B cell (primary cell): ENCODE results near the gene TENT4A. TPM values are rescaled to one million over a fixed set of nuclear protein-coding genes. Genes with fewer than 3 reads are reported as not detected.

Experiments
- ATAC-seq: fragments of 200-7000 bp; cut with Tn5 transposase; one replicate; pipeline ENCODE4 v1.10.0; 2021; ENCODE audit warnings: low read depth, mild to moderate bottlenecking, moderate number of reproducible peaks, moderate library complexity
- CTCF ChIA-PET: fragments of 350-600 bp; sonication (Branson Sonifier 250); formaldehyde crosslinking; loops from one replicate; lab custom pipeline; 2021; ENCODE audit warnings: antibody characterized with exemption, inconsistent platforms; lab: Charles Lee
- POLR2A ChIA-PET: fragments of 350-600 bp; sonication (Branson Sonifier 250); formaldehyde crosslinking; loops from one replicate; lab custom pipeline; 2021; ENCODE audit warnings: antibody characterized with exemption; lab: Charles Lee
- DNase-seq: peaks from one replicate; pipeline ENCODE4 v3.0.0; 2013
- H2AFZ ChIP-seq: 2 replicates; pipeline ENCODE4 v1.6.1; 2012; ENCODE audit warnings: mild to moderate bottlenecking, low read depth, low read length; ENCODE audit not compliant: insufficient read depth, poor library complexity, severe bottlenecking
- H3K27ac ChIP-seq, 2 donors: 1 replicate in 1 of 2; 2 replicates in 1 of 2; pipeline ENCODE4 v1.5.1; 2012 to 2013; ENCODE audit warnings: low read length in 2 of 2, mild to moderate bottlenecking in 2 of 2, moderate library complexity in 1 of 2
- H3K27me3 ChIP-seq, 4 experiments: fragments of 200-600 bp in 1 of 4; sonication (generic) in 1 of 4; replicated peaks in 1 of 4; 1 replicate in 2 of 4; 2 replicates in 2 of 4; pipeline versions ENCODE4 v1.6.1 to v1.7.0; 2013 to 2016; ENCODE audit warnings: low read length in 3 of 4, mild to moderate bottlenecking in 2 of 4, mixed read lengths in 1 of 4, moderate library complexity in 1 of 4; ENCODE audit not compliant: insufficient read depth in 4 of 4, control insufficient read depth in 3 of 4; ENCODE audit errors: control extremely low read depth in 1 of 4
- H3K36me3 ChIP-seq, 2 experiments: replicated peaks in 1 of 2; 1 replicate in 1 of 2; 2 replicates in 1 of 2; pipeline versions ENCODE4 v1.6.1 to v1.7.1; 2013; ENCODE audit warnings: low read length in 1 of 2; ENCODE audit not compliant: insufficient read depth in 2 of 2, control insufficient read depth in 1 of 2; ENCODE audit errors: control extremely low read depth in 1 of 2, extremely low read depth in 1 of 2
- H3K4me1 ChIP-seq, 2 donors: fragments of 200-600 bp in 1 of 2; sonication (generic) in 1 of 2; 1 replicate in 1 of 2; 2 replicates in 1 of 2; pipeline versions ENCODE4 v1.5.1 to v1.6.1; 2013 to 2017; ENCODE audit warnings: low read length in 2 of 2; ENCODE audit not compliant: control insufficient read depth in 2 of 2, insufficient read depth in 2 of 2
- H3K4me2 ChIP-seq: replicated peaks from 2 replicates; pipeline ENCODE3; 2012; ENCODE audit warnings: mild to moderate bottlenecking, low read depth, low read length; ENCODE audit not compliant: poor library complexity, severe bottlenecking
- H3K4me3 ChIP-seq, 5 experiments: fragments of 200-600 bp in 1 of 5; sonication (generic) in 1 of 5; 1 replicate in 3 of 5; 2 replicates in 2 of 5; pipeline versions ENCODE4 v1.5.1 to v1.7.0; 2011 to 2016; ENCODE audit warnings: low read length in 4 of 5, mild to moderate bottlenecking in 4 of 5, low read depth in 2 of 5, control low read depth in 1 of 5, moderate library complexity in 1 of 5; ENCODE audit not compliant: insufficient read depth in 1 of 5; ENCODE audit errors: control extremely low read depth in 1 of 5, extremely low read depth in 1 of 5
- H3K79me2 ChIP-seq: fragments of 200-600 bp; sonication (generic); one replicate; pipeline ENCODE4 v1.6.0; 2016; ENCODE audit warnings: low read length; ENCODE audit not compliant: control insufficient read depth, insufficient read depth
- H3K9ac ChIP-seq: fragments of 200-600 bp; sonication (generic); 2 replicates; pipeline ENCODE4 v1.6.1; 2017; ENCODE audit warnings: mild to moderate bottlenecking, low read length, moderate library complexity
- H3K9me3 ChIP-seq, 3 donors: one replicate each; pipeline versions ENCODE4 v1.6.1 to v1.7.1; 2013; ENCODE audit warnings: low read length in 2 of 3; ENCODE audit not compliant: control insufficient read depth in 2 of 3, insufficient read depth in 1 of 3; ENCODE audit errors: control extremely low read depth in 1 of 3
- H4K20me1 ChIP-seq: 2 replicates; pipeline ENCODE4 v1.6.0; 2012; ENCODE audit warnings: mild to moderate bottlenecking, low read length; ENCODE audit not compliant: insufficient read depth, control insufficient read depth, poor library complexity, severe bottlenecking
- H3K27ac Mint-ChIP-seq: one replicate; pipeline ENCODE4 v1.8.0; 2021; ENCODE audit warnings: mixed read lengths
- H3K27me3 Mint-ChIP-seq: one replicate; pipeline ENCODE4 v1.8.0; 2021; ENCODE audit warnings: mixed read lengths
- H3K4me1 Mint-ChIP-seq: one replicate; pipeline ENCODE4 v1.8.0; 2021; ENCODE audit warnings: mixed read lengths
- H3K4me3 Mint-ChIP-seq: one replicate; pipeline ENCODE4 v1.8.0; 2021; ENCODE audit warnings: mixed read lengths
- H3K9me3 Mint-ChIP-seq: one replicate; pipeline ENCODE4 v1.8.0; 2022; ENCODE audit warnings: mixed read lengths; ENCODE audit not compliant: insufficient read depth
- CTCF ChIP-seq: fragments of 200-600 bp; IDR thresholded peaks from one replicate; pipeline ENCODE4 v1.8.0; 2022; ENCODE audit warnings: antibody characterized with exemption, mild to moderate bottlenecking
- EZH2 ChIP-seq: IDR thresholded peaks from 2 replicates; pipeline ENCODE4 v1.6.1; 2012; ENCODE audit warnings: borderline replicate concordance, low read depth, mild to moderate bottlenecking, moderate library complexity, low read length; ENCODE audit not compliant: insufficient read depth, poor library complexity, severe bottlenecking
- WGBS: methylation state at CpG from one replicate; pipeline ENCODE4 v1.1.5; 2013; ENCODE audit warnings: missing lambda C conversion rate; ENCODE audit not compliant: insufficient coverage; 5-methylcytosine and 5-hydroxymethylcytosine counted together
- intact Hi-C: fragments of 100-400 bp; cut with micrococcal nuclease; formaldehyde crosslinking; loops from one replicate; pipeline ENCODE4 v1.10.0; 2022
- polyA plus RNA-seq: library from polyadenylated mRNA; depleted of rRNA; stranded (reverse); fragments of >200 nt; gene quantifications from 2 replicates; pipeline ENCODE4 v1.2.3, GENCODE V29; 2012
- total RNA-seq, 2 donors: library from RNA; stranded (reverse); fragments of 120-200 nt in 1 of 2; gene quantifications; 1 replicate in 1 of 2; 2 replicates in 1 of 2; pipeline versions ENCODE4 v1.2.3 to v1.2.4, GENCODE V29; 2013 to 2022

TENT4A gene
- total and polyA plus RNA-seq, 2 donors (not counting 1 experiment from before 2014, with no cell fraction given) = 18.5 to 63.6 TPM

- intact Hi-C loops = loop anchor here (5.0 kb wide), 1 partner anchor 981 kb away; no protein-coding TSS in a partner anchor
- Histone ChIP-seq H3K27me3 (no peaks in the 10 kb centered on the region), H3K4me2 (no peak overlapping the region), H3K79me2 (no peaks in the 10 kb centered on the region), H3K27ac (no peak overlapping the region), H3K4me1 (no peaks in the 10 kb centered on the region), H3K9me3 (peaks cover 0 to 8% (median 0%) of the 10 kb centered on the region in 3 donors), H3K36me3 (no peaks in the 10 kb centered on the region), H2AFZ (no peak overlapping the region), H4K20me1 (no peaks in the 10 kb centered on the region), H3K4me3 (no peak overlapping the region), H3K9ac (no peak overlapping the region)
- ATAC-seq = no peak
- no peak for TF ChIP-seq CTCF
- no peak for TF ChIP-seq EZH2
- WGBS = 22% methylated on average over 12 of the region's 12 CpGs
- Mint-ChIP-seq H3K27ac (no peak overlapping the region), H3K4me3 (no peak overlapping the region), H3K4me1 (peaks cover 1% of the 10 kb centered on the region), H3K9me3 (no peaks in the 10 kb centered on the region), H3K27me3 (peaks cover 8% of the 10 kb centered on the region)
- ChIA-PET POLR2A (no interaction called here), CTCF (interaction anchor here (1.1 kb wide), 1 partner anchor 17 kb away, joined by 3 read pairs; no protein-coding TSS in a partner anchor)
- DNase-seq = no peak
Measured at GRCh38 chr5:6766604-6767093, 53.4 kb downstream of the TENT4A start.

GRCh38 chr5:6767481-6768063 lies 54.3 kb downstream of the TENT4A start:
- DNase-seq (no peak), ATAC-seq (no peak)
- no peak overlapping the region for H3K9ac ChIP-seq
- intact Hi-C loops = loop anchor here (5.0 kb wide), 1 partner anchor 980 kb away; no protein-coding TSS in a partner anchor
- Mint-ChIP-seq H3K9me3 (no peaks in the 10 kb centered on the region), H3K4me3 (no peak overlapping the region), H3K4me1 (peaks cover 1% of the 10 kb centered on the region), H3K27ac (no peak overlapping the region), H3K27me3 (peaks cover 8% of the 10 kb centered on the region)
- no peaks in the 10 kb centered on the region for H3K27me3 ChIP-seq
- H2AFZ ChIP-seq = no peak overlapping the region
- TF ChIP-seq EZH2 = no peak
- no peak for TF ChIP-seq CTCF
- peaks cover 0 to 5% (median 0%) of the 10 kb centered on the region in 3 donors for H3K9me3 ChIP-seq
- H3K27ac ChIP-seq = no peak overlapping the region
- ChIA-PET CTCF (no interaction called here), POLR2A (no interaction called here)
- H3K4me2 ChIP-seq = no peak overlapping the region
- H3K4me1 ChIP-seq = no peaks in the 10 kb centered on the region
- no peaks in the 10 kb centered on the region for H3K36me3 ChIP-seq
- no peaks in the 10 kb centered on the region for H3K79me2 ChIP-seq
- WGBS = 95% methylated on average over 9 of the region's 11 CpGs
- no peak overlapping the region for H3K4me3 ChIP-seq
- no peaks in the 10 kb centered on the region for H4K20me1 ChIP-seq
